Activated T-cell treated with anti-CD3 and anti-CD28 coated beads, Interleukin-2, amount 50 U/mL, for 1 hour (primary cell): ENCODE results near the gene PNO1.

Experiments used
- DNase-seq: peaks from one replicate; pipeline ENCODE4 v3.0.0-alpha.2; 2020

Gene PNO1

GRCh38 chr2:68196120-68196716, 38.5 kb downstream of the PNO1 start:
- no peak for DNase-seq

GRCh38 chr2:68200157-68200787, 42.6 kb downstream of the PNO1 start:
- no peak for DNase-seq

DNA sequence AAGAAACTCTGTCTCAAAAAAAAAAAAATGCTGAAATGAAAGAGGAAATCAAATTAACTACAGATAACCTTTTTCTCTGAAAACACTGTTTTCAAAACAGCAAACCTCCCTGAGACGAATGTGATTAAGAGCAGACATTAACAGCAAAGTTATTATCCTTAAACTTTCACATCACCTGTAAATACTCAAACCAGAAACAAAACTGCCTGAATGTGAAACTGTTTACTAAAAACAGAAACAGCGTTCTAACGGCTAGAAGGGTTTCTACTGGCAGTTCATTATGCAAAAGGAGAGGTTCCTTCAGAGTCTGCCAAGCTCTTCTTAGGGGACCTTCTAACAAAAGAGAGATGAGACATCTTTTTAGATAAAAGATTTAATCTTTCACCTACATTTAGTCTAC, 45.9 kb downstream of the PNO1 start:
- DNase-seq: no peak

DNA sequence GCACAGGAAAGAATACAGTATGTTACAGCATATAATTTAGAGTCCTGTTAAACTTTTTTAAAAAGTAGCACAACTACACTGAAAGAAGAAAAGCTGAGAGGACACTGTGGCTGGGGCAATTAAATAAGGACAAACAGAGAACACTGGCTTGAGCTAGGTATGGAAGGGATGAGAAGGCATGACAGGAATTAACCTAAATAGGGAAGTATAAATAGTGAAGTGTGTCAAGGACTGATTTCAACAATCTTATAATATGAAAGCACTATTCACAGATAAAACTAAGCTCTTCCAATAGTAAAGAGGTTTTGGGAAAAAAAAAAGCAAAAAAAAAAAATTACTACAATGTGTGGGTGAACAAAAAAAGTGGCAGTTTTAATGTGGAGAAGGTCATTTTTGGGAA, 49.1 kb downstream of the PNO1 start:
- no peak for DNase-seq

- DNase-seq: no peak
These were observed 56.7 kb downstream of the PNO1 start for GRCh38 chr2:68214381-68214780.

DNA sequence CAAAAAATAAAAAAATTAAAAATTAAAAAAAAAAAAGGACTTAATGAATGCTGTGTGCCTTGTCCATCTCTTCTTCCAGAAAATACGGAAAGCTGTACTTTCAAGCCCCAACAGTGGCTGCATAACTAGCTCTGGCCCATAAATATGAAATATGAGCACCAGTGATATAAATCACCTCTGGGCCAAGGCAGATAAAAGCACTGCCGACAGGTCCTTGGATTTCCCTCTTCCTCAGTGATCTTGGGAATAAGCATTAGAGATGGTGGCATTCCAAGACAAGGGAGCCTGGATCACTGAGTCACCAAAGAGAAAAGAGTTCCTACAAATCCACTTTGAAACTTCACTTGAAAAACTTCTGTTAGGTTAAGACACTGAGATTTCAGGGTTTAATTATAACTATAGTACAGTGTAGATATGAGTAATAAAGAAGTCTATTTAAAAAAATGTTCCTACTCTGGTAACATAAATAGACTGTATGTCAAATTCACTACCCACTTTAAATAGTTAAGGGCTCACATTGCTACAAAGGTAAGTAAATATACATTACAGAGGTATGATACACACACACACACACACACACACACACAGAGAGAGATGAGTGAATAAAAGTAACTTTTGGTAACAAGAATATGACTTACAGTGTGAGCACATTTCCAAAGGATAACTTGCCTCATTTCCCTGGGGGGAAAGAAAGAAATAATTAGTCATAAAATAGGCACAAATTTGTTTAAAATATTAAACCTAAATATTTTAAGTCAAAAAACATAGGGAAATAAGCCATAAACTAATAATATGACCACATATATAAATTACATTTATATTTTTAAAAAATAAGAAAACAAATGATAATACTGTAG, 59.0 kb downstream of the PNO1 start:
- DNase-seq: no peak

DNA sequence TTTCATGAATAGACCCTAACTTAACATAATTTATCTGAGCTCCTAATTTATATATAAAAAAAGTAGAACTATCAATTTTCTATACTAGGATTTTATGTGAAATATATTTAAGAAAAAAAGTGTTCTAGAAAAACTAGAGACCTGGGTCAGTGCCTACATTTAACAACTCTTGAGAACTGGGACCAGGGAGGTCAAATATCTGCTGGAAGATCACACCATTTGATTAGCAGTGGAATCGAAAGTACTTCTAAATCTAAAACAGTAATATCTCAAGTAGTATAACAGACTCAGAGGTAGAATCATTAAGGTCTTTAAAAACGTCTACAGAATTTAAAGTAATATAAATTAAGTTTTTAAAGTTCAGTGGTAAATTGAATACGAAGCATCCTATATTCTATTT, 60.0 kb downstream of the PNO1 start:
- DNase-seq: no peak

DNA sequence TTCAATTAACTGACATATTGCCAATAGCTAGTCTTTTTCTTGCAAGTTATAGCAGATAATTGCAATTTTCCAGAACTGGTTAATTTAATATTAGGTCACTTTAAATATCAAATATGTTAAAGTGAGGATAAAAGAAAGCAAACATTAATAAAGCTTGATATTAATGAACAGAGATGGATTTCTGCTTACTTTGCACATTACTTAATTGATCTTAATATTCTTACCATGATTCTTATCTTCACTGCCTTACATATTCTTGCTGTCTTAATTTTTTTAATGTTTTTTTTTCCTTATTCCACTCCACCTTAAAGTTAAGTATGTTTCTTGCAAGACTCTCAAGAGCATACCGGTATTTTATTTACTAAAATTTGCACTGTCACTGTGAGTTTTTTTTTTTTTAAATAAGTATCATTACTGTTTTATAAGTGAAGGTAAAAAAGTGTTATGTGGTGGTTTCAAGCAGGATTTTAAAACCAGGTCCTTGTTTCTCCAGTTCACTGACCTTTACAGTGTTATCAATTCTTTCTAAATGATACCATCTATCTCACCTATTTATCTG, 60.7 kb downstream of the PNO1 start:
- no peak for DNase-seq

GRCh38 chr2:68222287-68222686, 64.6 kb downstream of the PNO1 start:
- no peak for DNase-seq

DNA sequence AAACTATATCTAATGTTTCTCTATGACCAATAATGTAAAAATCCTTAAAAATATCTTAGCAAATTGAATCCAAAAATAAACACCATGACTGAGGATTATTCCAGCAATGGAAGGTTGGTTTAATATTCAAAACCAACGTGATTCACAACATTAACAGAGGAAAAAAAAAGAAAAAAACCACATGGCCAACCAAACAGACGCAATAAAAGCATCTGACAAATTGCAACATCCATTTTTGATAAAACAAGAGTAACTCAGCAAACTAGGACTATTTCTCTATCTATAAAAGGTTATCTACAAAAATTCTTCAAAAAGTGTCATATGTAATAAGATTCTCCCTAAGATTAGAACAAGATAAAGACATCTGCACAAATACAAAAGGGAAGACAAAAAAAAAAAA, 65.7 kb downstream of the PNO1 start:
- DNase-seq: no peak

DNA sequence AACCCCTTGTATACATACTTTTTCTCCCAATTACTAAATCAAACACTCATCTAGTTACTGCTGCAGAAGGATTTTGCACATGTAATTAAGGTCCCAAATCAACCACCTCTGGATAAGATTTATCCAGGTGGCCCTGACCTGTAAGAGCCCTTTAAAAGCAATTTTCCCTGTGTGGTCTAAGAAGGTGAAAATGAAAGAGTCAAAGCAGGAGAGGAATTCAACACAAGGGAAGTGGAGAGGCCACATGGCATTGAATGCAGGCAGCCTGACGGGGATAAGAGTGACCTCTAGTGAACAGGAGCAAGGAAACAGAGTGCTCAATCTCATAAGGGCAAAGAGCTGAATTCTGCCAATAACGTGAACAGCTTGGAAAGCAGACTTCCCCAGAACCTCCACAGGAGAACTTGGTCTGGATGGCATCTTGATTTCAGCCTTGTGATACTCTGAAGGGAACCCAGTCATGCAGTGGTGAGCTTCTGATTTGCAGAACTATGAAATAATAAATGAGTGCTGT, 67.5 kb downstream of the PNO1 start:
- DNase-seq: no peak
